ENCODE measurements around the gene SURF4. TPM values are rescaled to one million over a fixed set of nuclear protein-coding genes. Genes with fewer than 3 reads are reported as not detected.

SURF4 gene
- 58.3 TPM for total RNA-seq
- long read RNA-seq, transcript SURF4-202 (6 exons, 2,984 nt): major isoform, 251 of 276 reads
- long read RNA-seq, partial matches to known transcripts: 6 of 276 reads
- long read RNA-seq, other reads (novel, unspliced or antisense): 18 of 276 reads

- intact Hi-C loops (cut with DNase I): no loop called here
- peak; percentile 99 for ATAC-seq (ENCODE audit: poor library complexity)
- peak; percentile 99 for DNase-seq
These were observed at the start of gene SURF4, which contains the start of gene STKLD1 for GRCh38 chr9:133375724-133376654. TSS of gene SURF4 (minus strand) at chr9:133376060. CDS start at chr9:133375969, 91 bp downstream. TSS of gene STKLD1 (plus strand) at chr9:133376366. CDS start at chr9:133376474, 108 bp downstream.

GRCh38 chr9:133425049-133425632 lies 49.3 kb upstream of the SURF4 start:
- intact Hi-C loops (cut with DNase I): no loop called here
- no peak for ATAC-seq (ENCODE audit: poor library complexity)
- no peak for DNase-seq

- no peak for DNase-seq
- no peak for ATAC-seq (ENCODE audit: poor library complexity)
- intact Hi-C loops (cut with DNase I): no loop called here
These were observed 48.3 kb upstream of the SURF4 start for GRCh38 chr9:133424187-133424586.

- DNase-seq: no peak
- intact Hi-C loops (cut with DNase I): no loop called here
- ATAC-seq (ENCODE audit: poor library complexity): peak; percentile 14
These were observed 47.4 kb upstream of the SURF4 start for GRCh38 chr9:133423216-133423615.

- ATAC-seq (ENCODE audit: poor library complexity): no peak
- intact Hi-C loops (cut with DNase I): no loop called here
- DNase-seq: no peak
These were observed 46.0 kb upstream of the SURF4 start, which contains the start of gene ADAMTS13 for GRCh38 chr9:133421615-133422542. TSS of gene ADAMTS13 (plus strand) at chr9:133422367. CDS start at chr9:133422444, 77 bp downstream.

- ATAC-seq (ENCODE audit: poor library complexity) (no peak), DNase-seq (no peak)
- intact Hi-C loops (cut with DNase I): no loop called here
These were observed 44.5 kb upstream of the SURF4 start for GRCh38 chr9:133420392-133420827.

- DNase-seq: no peak
- intact Hi-C loops (cut with DNase I): no loop called here
- no peak for ATAC-seq (ENCODE audit: poor library complexity)
These were observed 43.1 kb upstream of the SURF4 start for GRCh38 chr9:133419005-133419404.

- intact Hi-C loops (cut with DNase I): no loop called here
- ATAC-seq (ENCODE audit: poor library complexity): peak; percentile 97
- peak; percentile 88 for DNase-seq
These were observed 41.9 kb upstream of the SURF4 start, which contains the start of gene REXO4 for GRCh38 chr9:133417541-133418461. TSS of gene REXO4 (minus strand) at chr9:133418010. CDS start at chr9:133417844, 166 bp downstream.

- ATAC-seq (ENCODE audit: poor library complexity) (no peak), DNase-seq (no peak)
- intact Hi-C loops (cut with DNase I): no loop called here
These were observed 39.3 kb upstream of the SURF4 start for GRCh38 chr9:133415170-133415569.

GRCh38 chr9:133408042-133408441 lies 32.2 kb upstream of the SURF4 start:
- intact Hi-C loops (cut with DNase I): no loop called here
- no peak for DNase-seq

GRCh38 chr9:133406480-133407307 lies 30.8 kb upstream of the SURF4 start:
- intact Hi-C loops (cut with DNase I): loop anchor here (2.0 kb wide), 1 partner anchor 80 kb away; no protein-coding TSS in a partner anchor
- ATAC-seq (ENCODE audit: poor library complexity): peak; percentile 82

More at GRCh38 chr9:133408042-133408441, 32.2 kb upstream of the SURF4 start:
- no peak for ATAC-seq (ENCODE audit: poor library complexity)

GRCh38 chr9:133405508-133406438 lies 29.9 kb upstream of the SURF4 start:
- DNase-seq (no peak), ATAC-seq (ENCODE audit: poor library complexity) (peak; percentile 28)
- intact Hi-C loops (cut with DNase I): loop anchor here (2.0 kb wide), 1 partner anchor 81 kb away; no protein-coding TSS in a partner anchor

More at GRCh38 chr9:133406480-133407307, 30.8 kb upstream of the SURF4 start:
- DNase-seq: peak; percentile 80

GRCh38 chr9:133404454-133405002 lies 28.7 kb upstream of the SURF4 start:
- intact Hi-C loops (cut with DNase I): no loop called here
- DNase-seq (no peak), ATAC-seq (ENCODE audit: poor library complexity) (no peak)

- ATAC-seq (ENCODE audit: poor library complexity) (no peak), DNase-seq (no peak)
- intact Hi-C loops (cut with DNase I): no loop called here
These were observed 28.1 kb upstream of the SURF4 start for GRCh38 chr9:133403766-133404453.
